Measurements from ENCODE around the gene NEURL3.

NEURL3 gene

DNA sequence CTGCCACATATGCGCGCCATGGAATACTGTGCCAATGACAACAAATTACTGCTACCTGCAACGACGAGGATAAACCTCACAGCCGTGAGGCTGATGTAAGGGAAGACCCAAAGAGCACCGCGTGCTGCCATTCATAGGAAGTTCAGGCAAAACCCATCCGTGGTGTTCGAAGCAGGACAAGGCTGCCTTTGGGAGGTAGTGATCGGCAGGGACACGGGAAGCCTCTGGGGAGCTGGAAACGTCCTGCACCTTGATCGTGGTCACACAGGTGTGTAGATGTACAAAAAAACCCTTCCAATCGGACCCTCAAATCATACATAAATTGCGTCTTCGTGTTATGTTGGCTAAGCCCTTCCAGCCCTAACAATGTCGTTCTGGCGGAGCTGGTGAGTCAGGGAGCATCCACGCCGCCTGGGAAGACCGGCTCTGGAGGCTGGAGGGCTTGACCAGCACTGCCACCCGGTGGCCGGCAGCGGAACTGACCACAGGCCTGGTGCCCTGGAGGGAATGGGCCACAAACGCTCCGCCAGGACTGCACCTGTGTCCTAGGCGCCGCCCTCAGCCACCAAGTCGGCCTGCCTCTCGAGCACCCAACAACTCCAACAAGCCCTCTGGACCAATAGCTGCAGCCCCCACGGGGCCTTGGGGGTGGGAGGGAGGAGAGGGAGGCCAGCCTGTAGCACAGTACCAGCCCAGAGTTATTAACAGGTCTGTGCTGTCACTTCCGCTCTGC, 4.1 kb upstream of the NEURL3 start:
- ChIA-PET CTCF (interaction anchor here (0.6 to 10.0 kb wide), 47 partner anchors 9 to 516 kb away, joined by 3 to 340 read pairs (median 4); partner anchors contain the start of genes ASTL, CIAO1 and SNRNP200), POLR2A (no interaction called here)
- H3K4me3 ChIP-seq (ENCODE audit: low read depth, low read length), result no peak overlapping the region

DNA sequence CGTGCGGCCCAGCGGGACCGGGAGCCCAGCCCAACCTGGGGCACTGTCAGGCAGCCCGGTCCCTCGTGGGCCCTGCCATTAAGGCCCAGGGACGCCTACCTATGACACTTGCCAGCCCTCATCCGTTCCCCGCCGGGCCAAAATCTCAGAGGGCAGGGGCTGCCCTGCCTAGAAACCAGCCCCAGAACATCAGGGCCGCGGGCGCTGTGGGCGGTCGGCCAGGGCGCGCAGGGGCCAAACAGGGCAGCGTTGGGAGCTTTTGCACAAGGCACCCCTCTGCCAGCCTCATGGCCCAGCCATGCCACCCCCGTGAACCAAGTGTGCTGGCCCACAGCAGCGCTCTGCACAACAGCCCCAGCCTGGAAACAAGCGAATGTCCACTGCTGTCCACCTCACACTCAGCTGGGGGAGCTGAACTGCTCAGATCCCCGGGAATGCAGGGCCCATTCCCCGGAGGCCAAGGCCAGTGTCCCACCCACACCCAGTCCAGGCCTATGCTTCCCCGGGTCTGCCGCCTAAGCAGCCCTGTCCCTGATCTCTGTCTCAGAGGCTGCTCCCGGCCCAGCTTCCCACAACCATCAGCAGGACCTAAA, 3.5 kb upstream of the NEURL3 start:
- POLR2A ChIA-PET, result no interaction called here
- no peak for DNase-seq (ENCODE audit: low read depth, low spot score)
- TF ChIP-seq, protein P1, sequence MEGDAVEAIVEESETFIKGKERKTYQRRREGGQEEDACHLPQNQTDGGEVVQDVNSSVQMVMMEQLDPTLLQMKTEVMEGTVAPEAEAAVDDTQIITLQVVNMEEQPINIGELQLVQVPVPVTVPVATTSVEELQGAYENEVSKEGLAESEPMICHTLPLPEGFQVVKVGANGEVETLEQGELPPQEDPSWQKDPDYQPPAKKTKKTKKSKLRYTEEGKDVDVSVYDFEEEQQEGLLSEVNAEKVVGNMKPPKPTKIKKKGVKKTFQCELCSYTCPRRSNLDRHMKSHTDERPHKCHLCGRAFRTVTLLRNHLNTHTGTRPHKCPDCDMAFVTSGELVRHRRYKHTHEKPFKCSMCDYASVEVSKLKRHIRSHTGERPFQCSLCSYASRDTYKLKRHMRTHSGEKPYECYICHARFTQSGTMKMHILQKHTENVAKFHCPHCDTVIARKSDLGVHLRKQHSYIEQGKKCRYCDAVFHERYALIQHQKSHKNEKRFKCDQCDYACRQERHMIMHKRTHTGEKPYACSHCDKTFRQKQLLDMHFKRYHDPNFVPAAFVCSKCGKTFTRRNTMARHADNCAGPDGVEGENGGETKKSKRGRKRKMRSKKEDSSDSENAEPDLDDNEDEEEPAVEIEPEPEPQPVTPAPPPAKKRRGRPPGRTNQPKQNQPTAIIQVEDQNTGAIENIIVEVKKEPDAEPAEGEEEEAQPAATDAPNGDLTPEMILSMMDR (IDR thresholded peaks at IDR 0.05; ENCODE audit: insufficient read depth, low read length, missing control alignments), result no peak
- CTCF ChIA-PET, result interaction anchor here (0.6 to 10.0 kb wide), 45 partner anchors 9 to 516 kb away, joined by 3 to 340 read pairs (median 4); partner anchors contain the start of genes ASTL and SNRNP200
- H3K4me3 ChIP-seq (ENCODE audit: low read depth, low read length), result no peak overlapping the region

More for the DNA sequence above, 4.1 kb upstream of the NEURL3 start:
- TF ChIP-seq, protein P1 (IDR thresholded peaks at IDR 0.05; ENCODE audit: insufficient read depth, low read length, missing control alignments), result peak; percentile 99
- peak; percentile 17 for DNase-seq (ENCODE audit: low read depth, low spot score)

DNA sequence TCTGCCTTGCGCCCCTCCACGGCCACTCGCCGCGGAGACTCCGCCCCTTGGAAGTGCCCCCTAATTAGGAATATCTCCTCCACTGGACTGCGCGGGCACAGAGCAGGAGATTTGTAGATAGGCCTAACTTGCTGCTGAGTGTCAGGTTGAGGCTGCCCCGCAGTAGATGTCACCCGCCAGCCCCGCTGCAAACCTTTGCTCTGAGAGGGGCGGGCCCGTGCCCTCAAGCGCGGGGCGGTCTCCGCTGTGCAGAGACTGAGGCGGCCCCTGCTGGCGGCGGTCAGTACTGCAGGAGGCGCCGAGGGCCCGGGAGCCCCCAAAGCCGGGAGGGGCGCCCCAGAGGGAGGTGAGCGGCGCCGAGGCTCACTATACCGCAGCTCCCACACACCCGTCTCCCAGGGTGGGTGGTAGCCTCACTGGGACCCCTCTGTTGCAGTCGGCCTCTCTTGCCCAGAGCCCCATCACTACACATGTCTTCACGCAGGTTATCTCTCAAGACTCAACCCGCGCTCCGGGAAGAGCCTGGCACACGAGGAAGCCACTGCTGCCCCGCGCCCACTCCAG, 2.9 kb upstream of the NEURL3 start:
- H3K4me3 ChIP-seq (ENCODE audit: low read depth, low read length), result peak overlapping the region; percentile 46
- TF ChIP-seq, protein P1 (IDR thresholded peaks at IDR 0.05; ENCODE audit: insufficient read depth, low read length, missing control alignments), result peak; percentile 96
- ChIA-PET CTCF (interaction anchor here (1.0 to 10.0 kb wide), 24 partner anchors 10 to 515 kb away, joined by 3 to 340 read pairs (median 5); partner anchors contain the start of gene ASTL), POLR2A (no interaction called here)
- no peak for DNase-seq (ENCODE audit: low read depth, low spot score)

DNA sequence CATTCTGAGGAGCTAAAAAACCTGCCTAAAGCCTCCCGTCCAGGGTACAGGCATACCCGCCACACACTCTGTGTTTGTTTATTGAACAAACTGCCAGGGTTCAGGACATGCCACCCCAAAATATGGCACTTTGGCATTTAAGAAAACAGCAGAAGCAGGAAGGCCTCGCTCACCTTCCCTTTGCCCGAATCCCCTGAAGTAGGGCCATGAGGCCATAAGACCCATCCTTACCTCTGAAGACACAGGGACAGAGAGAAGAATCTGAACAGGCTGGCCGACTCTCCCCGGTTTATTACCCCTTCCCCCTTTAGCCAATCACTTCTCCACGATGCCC, 1.7 kb upstream of the NEURL3 start:
- ChIA-PET POLR2A (no interaction called here), CTCF (interaction anchor here (1.0 to 10.0 kb wide), 5 partner anchors 10 to 332 kb away, joined by 3 to 340 read pairs (median 3); no protein-coding TSS in a partner anchor)
- H3K4me3 ChIP-seq (ENCODE audit: low read depth, low read length), result no peak overlapping the region

DNA sequence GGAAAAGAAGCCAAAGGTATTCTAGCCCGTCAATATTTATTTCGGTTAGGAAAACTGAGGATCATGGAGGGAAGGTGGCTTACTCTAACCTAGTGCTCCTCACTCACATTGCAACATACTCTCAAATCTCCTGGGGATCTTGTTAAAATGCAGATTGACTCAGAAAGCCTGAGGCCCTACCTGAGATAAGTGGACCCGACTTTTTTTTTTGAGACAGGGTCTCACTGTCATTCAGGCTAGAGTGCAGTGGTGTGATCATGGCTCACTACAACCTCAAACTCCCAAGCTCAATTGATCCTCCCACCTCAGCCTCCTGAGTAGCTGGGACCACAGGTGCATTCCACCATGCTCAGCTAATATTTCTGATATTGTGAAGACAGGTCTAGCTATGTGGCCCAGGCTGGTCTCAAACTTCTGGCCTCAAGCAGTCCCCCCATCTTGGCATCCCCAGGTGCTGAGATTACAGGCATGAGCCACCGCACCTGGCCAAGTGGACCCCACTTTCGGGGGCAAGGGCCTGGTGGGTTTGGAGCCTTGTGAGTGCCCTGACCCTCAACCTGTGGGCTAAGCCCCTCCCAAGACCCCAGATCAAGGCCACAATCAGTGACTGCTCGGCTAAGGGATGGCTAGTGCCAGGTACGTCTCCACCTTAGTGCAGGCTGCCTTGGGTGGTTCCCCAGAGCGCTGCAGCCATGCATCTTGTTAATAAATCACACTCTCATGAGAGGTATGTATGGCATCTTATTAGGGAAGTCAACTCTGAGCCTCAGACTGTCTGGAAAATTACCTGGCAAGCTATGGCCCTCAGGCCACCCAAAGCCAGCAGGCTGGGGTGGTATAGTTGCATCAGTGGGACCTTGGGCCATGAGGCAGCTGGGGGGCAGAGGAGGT, 1.1 kb upstream of the NEURL3 start:
- POLR2A ChIA-PET, result no interaction called here
- TF ChIP-seq, protein P1 (IDR thresholded peaks at IDR 0.05; ENCODE audit: insufficient read depth, low read length, missing control alignments), result no peak
- CTCF ChIA-PET, result interaction anchor here (0.7 to 10.0 kb wide), 11 partner anchors 10 to 514 kb away, joined by 3 to 340 read pairs (median 3); no protein-coding TSS in a partner anchor
- no peak for DNase-seq (ENCODE audit: low read depth, low spot score)
- H3K4me3 ChIP-seq (ENCODE audit: low read depth, low read length), result no peak overlapping the region

More for the DNA sequence above, 1.7 kb upstream of the NEURL3 start:
- DNase-seq (ENCODE audit: low read depth, low spot score), result no peak
- TF ChIP-seq, protein P1 (IDR thresholded peaks at IDR 0.05; ENCODE audit: insufficient read depth, low read length, missing control alignments), result no peak
